Stimulated activated CD4-positive, alpha-beta T cell treated with anti-CD3 and anti-CD28 coated beads, Interleukin-12 subunit alpha, Interleukin-12 subunit beta, amount 100 ng/mL, for 24 hours (primary cell): ENCODE data around the gene TAF1B.

Source experiments
- DNase-seq, 2 experiments: peaks; one replicate each; pipeline ENCODE4 v3.0.0-alpha.2; 2020; ENCODE audit warnings: low read depth in 2 of 2

Gene TAF1B

DNA sequence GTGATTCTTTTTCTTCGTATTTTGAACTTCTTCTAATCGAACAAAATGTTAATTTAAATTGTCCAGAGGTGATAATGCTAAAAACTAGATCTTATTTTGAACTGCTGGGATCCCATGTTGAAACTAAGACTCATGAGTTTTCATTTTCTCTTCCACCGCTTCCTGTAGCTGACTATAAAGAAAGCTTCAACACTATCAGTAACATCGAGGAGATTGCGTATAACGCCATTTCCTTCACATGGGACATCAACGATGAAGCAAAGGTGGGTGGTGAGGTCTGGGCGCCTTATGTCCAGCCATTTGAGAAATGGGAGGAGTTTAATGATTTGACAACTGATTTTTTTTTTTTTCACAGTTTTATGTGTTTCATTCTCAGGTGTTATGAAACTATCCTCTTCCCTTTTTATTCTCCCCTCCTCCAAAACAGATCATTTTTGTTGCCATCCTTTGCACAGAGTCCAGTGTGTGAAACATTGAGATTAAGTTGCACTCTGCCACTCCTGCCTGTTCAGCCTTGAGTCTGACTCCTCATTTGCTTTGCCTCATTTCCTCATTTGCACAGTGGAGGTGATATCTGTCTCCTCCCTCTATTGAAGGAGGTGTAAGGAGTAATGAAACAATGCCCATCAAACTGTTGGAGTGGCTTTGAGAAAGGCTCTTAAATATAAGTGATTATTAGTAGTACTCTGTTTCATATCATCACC lies 122.0 kb downstream of the TAF1B start:
- no peak for DNase-seq

DNA sequence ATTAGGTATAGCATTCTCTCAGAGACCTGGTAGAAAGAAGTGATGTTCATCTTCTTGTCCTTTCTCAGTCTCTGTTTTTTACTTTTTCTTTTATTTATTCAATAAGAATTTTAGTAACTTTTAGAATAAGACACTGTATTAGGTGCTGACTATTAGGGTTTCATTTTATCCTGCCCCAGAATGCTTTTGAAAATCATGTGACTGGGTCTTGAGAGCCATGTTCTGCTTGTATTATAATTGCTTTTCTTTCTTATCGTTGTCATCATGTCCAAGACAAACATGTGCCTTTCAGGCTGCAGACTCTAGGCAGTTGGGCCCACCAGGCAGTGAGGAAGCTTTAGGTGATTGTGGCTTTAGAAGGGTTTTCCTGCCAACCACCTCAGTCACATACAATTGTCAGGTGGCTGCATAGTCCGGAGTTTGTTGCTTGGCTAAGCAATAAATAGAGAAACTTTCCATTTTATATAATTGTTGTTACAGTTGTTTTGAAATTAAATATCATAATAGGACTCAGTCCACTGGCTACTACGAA lies 123.3 kb downstream of the TAF1B start:
- DNase-seq, result no peak

DNA sequence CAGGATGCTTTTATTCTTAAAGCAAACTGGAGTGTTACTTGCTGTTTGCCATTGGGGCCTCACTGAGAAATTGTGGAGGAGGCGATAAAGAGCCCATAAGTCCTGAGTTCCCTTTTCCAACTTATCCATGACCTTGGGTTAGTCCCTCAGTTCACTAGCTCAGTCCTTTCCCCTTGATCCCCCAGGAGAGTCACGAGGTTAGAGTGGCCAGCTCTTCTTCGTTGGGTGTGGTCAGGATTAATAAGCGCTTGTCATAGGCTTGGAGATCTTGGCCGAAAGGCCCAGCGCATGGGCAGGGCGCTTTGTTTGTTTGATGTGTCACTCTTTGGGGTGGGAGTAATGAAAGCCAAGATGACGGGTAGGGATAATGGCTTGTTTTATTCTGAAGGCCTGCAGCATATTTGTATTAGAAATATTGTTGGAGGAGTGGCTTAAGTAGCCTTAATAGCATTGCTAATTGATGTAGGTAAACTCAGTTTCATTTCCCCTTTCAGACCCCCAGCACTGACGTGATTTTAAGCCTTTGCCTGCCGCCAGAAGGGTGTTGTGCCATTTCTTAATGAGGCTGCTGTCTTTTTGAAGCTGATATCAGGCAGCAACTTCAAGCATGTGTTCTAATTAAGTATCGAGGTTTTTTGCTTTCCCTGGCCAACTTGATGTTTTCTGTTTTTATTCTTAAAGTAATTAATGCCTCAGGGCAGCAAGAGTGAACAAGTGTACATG lies 123.9 kb downstream of the TAF1B start:
- no peak for DNase-seq

DNA sequence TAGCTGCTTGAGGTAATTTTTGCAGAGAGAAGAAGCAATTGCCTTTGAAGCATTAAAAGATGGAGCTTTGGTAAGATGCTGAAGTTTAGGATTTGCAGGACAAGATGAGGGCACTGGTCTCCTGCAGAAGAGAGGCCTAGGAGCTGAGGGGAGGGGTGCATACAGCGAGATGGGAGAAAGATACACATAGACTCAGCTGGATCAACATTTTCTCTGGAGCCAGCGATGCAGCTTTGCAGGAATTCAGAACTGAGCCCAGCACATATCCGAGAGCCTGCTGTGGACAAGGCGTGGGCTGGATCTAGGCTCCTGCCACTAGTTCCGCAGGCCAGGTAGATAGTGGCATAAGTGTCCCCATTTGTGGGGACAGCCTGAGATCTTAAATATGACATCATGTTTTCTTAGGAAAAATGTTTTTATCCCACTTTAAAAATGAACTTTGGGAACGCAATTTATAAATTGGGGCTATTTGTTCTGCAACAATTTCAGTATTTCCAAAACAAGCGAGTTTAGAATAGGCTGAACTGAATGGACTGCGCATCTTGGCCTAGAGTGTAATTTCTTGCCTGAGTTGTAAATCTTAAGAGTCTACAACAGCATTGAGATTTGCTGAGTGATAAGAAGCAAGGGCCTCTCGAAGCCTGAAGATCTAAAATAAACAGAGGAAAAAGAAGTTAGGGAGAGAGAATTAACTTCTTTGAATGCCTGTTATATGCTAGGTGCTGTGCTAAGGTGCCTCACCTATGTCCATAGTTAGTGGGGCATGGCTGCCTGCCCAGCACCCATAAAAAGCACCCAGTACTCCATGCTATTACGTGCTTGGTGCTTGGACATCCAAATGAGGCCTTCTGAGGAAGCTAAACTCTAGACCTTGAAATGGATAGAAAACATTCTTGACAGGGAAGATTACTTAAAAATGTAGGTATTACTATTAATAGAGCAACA lies 125.6 kb downstream of the TAF1B start:
- no peak for DNase-seq

DNA sequence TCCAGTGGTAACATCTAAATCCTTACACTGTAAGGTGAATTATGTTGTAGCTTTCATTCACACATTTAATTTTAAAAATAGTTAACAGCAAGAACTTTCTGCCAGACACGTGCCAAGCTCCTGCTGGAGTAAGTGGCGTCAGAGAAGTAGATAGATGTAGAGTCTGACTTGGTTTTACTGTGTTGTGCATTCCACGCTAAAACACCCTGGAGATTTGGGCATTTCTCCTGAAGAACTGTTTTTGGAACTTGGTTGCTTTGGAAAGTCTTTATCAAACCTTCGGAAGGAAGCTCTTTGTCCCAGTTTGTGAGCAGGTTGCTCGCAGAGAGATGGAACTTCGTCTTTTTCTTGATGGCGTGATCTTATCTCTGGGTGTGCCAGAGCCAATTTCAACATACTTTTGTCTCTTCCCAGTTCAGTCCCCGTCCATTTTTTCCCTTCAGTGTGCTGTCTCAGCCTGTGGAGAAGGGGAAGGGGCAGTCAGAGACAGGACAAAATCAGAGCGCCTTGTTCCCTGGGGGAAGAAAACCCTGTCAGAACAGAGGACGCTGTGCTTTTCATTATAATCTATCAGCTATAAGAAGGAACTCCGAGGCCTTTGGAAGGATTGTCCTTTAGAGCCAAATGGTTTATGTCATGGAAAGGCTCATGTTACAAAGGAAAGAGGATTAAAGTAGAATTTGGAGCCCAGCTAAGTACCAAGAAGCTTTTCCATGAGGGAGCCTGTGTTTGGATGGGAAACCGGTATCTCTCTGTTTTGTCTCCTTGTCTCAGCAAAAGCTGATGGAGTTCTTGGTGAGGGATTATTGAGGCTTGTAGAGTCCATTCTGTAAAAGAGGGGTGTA lies 127.1 kb downstream of the TAF1B start:
- no peak for DNase-seq

DNA sequence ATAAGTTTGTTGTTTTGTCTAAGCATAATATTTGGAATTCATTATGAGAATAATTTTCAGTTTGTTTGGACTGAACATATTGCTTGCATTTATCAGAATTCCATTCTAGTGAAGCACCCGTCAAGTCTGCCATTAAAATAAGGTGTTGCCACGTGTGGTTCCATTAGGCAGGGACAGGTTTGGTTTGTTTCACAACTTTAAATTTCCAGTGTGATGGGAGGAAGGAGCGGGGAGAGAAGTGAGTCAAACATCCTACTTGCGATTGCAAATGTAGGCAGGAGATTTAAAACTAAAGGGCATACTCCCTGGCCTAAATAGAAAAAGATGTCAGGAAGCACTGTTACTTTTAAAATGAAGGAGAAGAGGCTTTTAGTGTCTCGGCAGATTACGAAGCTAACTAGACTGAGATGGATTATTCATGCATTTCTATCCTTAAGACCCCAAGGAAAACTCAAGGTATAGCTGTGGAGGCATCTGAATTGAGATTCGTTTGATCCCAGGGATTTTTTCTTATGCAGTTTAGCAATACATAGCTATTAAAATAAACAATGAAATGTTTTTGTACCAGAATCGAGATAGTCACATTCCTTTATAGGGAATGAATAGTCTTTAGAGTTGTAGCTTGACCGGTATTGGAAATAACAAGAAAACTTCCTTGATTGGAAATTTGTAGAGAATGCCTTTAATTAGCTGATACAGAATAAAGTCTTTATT lies 128.0 kb downstream of the TAF1B start:
- no peak for DNase-seq

DNA sequence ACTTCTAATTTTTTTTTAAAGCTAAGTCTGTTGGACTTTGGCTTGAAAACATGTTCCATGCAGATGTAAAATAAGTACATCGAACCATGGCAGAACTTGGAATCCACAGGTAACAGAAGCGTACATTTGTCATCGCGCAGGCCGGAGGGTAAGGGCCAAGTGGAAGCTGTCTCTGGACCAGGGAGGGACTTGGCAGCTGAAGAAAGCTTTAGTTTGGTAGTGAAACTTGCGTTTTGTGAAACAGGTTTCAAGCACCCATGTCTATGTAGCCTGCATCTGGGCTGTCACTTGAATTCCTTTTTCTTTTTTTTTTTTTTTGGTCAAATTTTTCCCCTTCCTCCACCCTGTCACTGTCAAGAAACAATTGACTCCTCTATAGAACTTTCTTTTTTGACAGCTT lies 128.6 kb downstream of the TAF1B start:
- no peak for DNase-seq

DNA sequence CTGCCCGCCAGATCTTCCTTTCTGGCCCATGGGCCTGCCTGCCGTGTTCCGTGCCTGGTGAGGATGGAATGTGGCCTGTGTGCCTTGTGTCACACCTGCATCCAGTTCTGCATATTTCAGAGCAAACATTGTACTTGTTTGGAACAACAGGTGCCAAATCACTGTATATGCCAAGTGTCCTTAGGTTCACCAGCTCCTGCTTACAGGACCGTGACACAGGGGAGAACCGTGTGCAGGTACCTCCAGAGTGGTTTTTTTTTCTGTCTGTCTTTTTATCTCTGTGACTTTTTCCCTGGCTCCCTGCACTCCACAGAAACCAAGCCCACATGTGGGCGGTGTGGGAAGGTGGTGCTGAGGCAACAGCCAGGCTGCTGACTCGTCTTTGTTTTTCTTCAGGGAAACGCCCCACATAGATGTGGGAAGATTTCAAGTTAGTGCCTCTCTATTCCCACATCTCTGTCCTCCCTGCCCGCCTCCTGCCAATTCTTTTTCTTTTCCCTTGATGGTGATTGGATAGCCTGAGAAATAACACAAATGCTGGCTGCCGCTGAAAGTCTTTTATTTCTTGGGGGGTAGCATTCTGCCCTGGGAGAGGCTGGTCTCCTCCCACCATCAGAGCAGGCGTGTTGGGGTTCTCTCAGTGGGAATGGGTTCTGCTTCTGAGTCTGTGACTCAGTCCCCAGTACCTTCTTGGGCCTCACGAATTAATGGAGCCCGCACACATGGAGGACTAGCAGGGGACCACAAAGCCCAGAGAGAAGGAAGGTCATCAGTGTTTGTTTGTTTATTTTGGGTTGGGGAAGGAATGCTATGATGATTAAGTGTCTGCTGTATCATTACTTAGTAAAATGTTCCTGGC lies 129.6 kb downstream of the TAF1B start:
- peak in 1 of 2 experiments; percentile 33 for DNase-seq

DNA sequence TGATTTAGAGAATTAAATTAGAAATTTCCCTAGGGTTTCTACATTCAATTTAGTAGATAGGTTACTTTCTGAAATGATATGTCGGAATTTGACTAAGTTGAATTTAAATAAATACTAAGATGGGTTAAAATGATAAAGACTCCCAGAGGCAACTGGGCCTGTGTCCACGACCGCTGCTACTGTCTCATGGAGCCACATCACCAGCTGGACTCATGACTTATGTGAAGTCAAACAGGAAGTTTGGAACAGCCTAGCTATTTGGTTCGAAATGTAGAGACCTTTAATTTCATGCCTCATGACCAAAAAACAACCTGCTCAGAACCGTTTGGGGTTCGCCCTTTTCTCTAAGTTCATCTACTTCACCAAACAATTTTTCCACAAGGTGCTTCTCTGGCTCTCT lies 130.4 kb downstream of the TAF1B start:
- no peak for DNase-seq

DNA sequence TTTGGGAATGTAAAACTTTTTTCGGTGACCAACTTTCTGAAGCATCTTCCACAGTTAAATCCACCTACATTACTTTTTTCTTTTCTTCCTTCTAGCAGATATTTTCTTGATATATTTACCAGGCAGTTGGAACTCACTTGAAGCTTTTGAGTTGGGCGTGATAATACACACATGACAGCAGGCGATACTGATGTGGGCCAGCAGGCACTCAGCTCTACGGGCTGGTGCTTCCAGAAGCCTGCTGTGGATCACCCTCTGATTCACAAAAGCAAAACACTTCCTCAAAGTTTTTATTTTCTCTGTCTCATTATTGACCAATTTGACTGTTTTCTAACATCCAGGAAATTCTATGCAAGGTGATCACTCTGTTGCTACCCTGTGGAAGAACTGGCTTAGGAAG lies 131.1 kb downstream of the TAF1B start:
- no peak for DNase-seq

DNA sequence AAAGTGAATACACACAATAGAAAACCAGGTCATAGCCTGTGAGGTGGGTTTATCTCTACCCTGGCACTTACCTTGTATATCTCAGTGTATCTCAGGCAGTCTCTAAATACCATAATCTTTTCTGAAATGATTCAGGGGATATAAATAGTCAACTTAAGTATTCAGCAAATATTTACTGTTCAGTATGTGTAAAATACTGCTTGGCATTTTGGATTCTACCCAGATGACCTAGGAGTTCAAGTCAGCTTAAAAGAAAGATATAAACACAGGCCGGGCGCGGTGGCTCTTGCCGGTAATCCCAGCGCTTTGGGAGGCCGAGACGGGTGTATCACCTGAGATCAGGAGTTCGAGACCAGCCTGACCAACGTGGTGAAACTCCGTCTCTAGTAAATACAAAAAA lies 132.1 kb downstream of the TAF1B start:
- no peak for DNase-seq

DNA sequence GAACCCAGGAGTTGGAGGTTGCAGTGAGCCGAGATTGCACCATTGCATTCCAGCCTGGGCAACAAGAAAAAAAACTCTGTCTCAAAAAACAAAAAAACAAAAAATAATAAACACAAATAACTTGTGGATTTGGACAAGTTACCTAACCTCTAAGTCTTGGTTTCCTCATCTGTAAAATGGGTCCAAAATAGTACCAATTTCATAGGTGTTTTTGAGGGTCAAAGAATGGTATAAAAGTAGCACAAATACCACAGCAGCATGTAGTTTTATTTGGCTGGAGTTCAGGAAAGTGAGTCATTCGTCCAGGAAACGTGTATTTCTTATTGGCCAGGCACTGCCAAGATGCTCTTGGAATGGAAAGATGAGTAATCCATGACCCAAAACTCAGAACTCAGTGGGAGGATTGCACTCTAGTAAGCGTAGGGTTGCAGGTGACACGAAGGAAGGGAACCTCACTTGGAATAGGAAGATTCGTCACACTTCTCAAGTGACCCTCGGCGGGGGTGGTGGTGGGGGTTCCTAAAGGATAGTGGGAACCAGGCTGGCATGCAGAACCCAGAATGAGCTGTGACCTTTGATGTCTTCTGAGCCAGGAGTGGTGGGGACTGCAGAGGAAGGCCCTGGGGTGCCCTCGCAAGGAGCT lies 132.7 kb downstream of the TAF1B start:
- peak; percentile 5 to 39 for DNase-seq

DNA sequence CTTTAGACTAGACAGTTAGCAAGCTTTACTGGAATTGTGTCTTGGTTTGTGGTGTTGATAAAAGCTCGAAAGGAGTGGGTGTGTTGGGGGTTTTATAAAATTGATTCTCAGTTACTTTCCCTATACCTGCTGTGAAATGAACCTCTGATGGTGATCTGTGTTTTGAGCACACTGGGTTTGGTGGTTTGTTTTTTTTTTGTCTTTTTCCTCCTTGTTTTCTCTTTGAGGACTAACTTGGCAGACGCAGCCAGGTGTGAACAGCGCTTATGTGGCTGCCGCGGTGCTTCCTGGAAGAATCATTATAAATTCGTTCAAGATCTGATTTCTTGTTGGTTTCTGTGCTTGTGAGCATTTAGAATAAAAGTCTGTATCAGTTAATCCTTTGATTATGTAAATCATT lies 136.7 kb downstream of the TAF1B start:
- no peak for DNase-seq

DNA sequence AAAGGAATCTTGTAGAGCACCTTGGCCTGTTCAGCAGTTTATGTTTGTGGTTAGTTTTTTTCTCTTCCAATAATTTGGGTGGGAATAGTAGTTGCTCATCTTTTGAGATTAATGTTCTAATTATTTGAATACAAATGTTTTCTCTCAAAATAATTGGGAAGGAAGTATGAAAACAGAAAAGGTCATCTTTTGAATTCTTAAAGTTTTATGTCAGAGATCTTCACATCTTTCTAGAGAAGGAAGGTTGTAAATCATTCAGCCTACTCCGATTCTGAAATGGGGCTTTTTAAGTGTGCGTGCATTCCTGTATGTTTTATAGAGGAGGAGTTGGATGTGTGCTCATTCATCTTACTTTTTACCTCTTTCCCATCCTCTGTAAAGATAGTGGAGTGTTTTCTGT lies 137.2 kb downstream of the TAF1B start:
- DNase-seq, result no peak

DNA sequence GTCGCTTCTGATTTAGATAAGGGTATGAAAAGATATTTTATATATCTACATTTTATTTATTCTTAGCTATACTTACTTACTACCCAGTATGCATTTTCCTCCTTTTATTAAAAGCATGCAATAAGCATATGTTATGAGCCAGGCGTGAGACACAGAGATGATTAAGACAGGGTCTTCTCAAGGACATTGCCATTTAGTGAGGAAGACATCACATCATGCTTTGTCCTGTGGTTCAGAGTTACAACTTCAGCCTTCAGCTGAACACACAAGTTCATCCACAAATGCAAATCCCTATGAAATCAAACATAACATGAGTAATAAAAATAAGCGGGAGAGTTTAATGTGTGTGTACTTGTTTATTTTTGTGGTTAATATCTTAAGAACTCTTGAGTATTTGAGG lies 138.4 kb downstream of the TAF1B start:
- no peak for DNase-seq

DNA sequence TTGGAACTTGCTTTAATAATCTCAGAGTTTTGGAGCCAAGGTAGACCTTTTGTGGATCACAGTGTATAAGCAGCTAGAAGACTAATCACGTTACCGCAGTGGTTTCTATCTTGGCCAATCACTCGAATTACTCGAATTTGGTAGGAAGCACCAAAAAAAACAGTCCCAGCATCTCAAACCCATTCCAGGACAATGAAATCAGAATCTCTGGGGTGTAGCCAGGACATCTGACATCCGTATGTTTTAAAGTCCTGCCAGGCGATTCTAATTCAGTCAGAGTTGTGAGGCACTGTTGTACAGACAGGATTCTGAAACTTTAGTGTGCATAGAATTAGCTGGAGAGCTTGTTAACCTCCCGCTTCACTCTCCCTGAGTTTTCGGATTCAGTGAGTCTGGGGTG lies 139.0 kb downstream of the TAF1B start:
- no peak for DNase-seq

DNA sequence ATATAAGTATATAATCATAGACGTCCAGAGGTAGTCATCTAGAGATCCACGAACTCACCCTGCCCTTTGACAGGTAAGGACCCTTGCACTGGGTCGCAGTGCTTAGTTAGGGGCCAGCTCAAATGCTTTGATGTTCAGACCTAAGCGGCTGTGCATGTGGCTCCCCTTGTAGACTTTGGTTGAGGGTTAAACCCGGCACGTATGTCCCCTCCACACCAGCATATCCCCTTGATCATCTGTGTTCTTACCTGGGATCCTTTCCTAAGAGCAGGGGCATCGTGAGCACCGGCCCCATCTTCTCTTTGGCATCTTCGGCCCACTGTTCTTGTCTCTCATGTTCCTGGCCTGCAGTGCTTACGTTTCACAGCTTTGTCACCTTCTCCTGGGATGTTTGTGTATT lies 139.6 kb downstream of the TAF1B start:
- DNase-seq, result no peak

DNA sequence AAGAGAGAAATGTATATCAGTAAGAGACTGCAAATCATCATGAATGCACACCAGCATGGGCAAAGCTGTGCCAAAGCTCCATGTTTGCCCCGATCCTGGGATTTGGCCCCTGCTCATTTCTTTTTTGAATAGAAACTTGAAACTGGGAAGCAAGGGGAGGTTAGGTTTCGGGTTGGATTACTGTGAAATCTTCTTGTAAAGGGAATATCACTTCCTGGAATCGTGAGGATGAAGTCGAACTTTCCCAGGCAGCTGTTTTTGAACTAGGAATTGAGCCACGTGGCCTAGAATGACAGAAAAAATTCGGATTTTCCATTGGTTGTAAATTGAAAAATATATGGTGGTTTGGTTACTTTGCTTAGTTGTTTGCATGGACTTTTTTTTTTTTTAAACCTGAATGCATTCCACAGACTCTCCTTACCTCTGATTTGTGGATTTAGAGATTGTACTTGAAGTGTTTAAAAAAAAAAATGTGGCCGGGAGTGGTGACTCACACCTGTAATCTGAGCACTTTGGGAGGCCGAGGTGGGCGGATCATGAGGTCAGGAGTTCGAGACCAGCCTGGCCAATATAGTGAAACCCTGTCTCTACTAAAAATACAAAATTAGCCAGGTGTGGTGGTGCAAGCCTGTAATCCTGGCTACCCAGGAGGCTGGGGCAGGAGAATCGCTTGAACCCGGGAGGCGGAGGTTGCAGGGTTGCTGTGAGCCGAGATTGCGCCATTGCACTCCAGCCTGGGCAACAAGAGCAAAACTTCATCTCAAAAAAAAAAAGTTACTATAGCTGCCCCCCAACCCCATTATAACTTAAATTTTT lies 140.3 kb downstream of the TAF1B start:
- no peak for DNase-seq
